Stomach (tissue), 4 donors: Measurements from ENCODE around the gene ATP6V0E2.

Experiments used
- CTCF ChIP-seq, 7 experiments: fragments of 450-650 bp in 4 of 7; fragments of 200-600 bp in 3 of 7; sonication (generic) in 3 of 7; IDR thresholded peaks; one replicate each; pipeline ENCODE4 v1.5.1; 2016 to 2019; ENCODE audit warnings: antibody characterized with exemption in 7 of 7, control low read depth in 2 of 7, mild to moderate bottlenecking in 1 of 7
- EP300 ChIP-seq: sonication (generic); formaldehyde crosslinking; IDR thresholded peaks from one replicate; pipeline ENCODE4 v1.6.1; 2017; ENCODE audit warnings: antibody characterized with exemption
- POLR2A ChIP-seq, 4 donors: fragments of 450-650 bp; IDR thresholded peaks; one replicate each; pipeline ENCODE4 v1.6.1; 2016; ENCODE audit warnings: antibody characterized with exemption in 4 of 4, control low read depth in 2 of 4, mild to moderate bottlenecking in 1 of 4, moderate library complexity in 1 of 4
- POLR2AphosphoS5 ChIP-seq, 3 donors: sonication (generic); formaldehyde crosslinking; IDR thresholded peaks; one replicate each; pipeline ENCODE4 v1.6.1; 2016; ENCODE audit warnings: antibody characterized with exemption in 3 of 3

GRCh38 chr7:149879271-149879743, 5.5 kb downstream of the ATP6V0E2 start:
- TF ChIP-seq CTCF (IDR thresholded peaks at IDR 0.05) = no peak
- TF ChIP-seq POLR2AphosphoS5 (IDR thresholded peaks at IDR 0.05) = no peak
- no peak for TF ChIP-seq EP300
- no peak for TF ChIP-seq POLR2A (IDR thresholded peaks at IDR 0.05)
